H1 (cell line): ENCODE data around the gene KRTAP12-2. TPM values are rescaled to one million over a fixed set of nuclear protein-coding genes. Genes with fewer than 3 reads are reported as not detected.

Source experiments
- ATF3 ChIP-seq: IDR thresholded peaks from 2 replicates; pipeline ENCODE4 v1.6.1; 2011; ENCODE audit warnings: low read depth, mild to moderate bottlenecking, low read length; ENCODE audit not compliant: insufficient read depth
- KDM5A ChIP-seq: fragments of 200-600 bp; IDR thresholded peaks from 2 replicates; pipeline ENCODE4 v1.7.1; 2012; ENCODE audit warnings: mild to moderate bottlenecking, low read length, inconsistent platforms, mixed read lengths
- SIX5 ChIP-seq: IDR thresholded peaks from 2 replicates; pipeline ENCODE4 v1.6.1; 2011; ENCODE audit warnings: mild to moderate bottlenecking, low read depth, low read length
- SP1 ChIP-seq: IDR thresholded peaks from 2 replicates; pipeline ENCODE4 v1.6.1; 2011; ENCODE audit warnings: low read depth, low read length
- SUZ12 ChIP-seq: fragments of 200-600 bp; sonication (generic); IDR thresholded peaks from 2 replicates; pipeline ENCODE4 v1.6.1; 2012; ENCODE audit warnings: mild to moderate bottlenecking, inconsistent platforms, low read length, moderate library complexity, mixed read lengths
- TCF12 ChIP-seq: IDR thresholded peaks from 2 replicates; pipeline ENCODE4 v1.6.1; 2011; ENCODE audit warnings: low read depth, mild to moderate bottlenecking, low read length
- polyA plus RNA-seq, 7 experiments: library from polyadenylated mRNA; depleted of rRNA in 3 of 7; stranded (reverse) in 5 of 7; unstranded in 2 of 7; fragments of >200 nt in 5 of 7; fragments of 200-250 nt in 2 of 7; gene quantifications; 1 replicate in 5 of 7; 2 replicates in 1 of 7; 4 replicates in 1 of 7; pipeline versions ENCODE4 v1.2.1 to v1.2.3, GENCODE V29; 2011 to 2013; ENCODE audit warnings: missing spikeins in 2 of 7, mixed read lengths in 2 of 7
- total RNA-seq: library from RNA; stranded (reverse); fragmentation: NEBNext Ultra II Directional; extraction: Animal tissue kit (Norgen Biotek cat#: 25700); gene quantifications from 2 replicates; pipeline ENCODE4 v1.2.1, GENCODE V29; 2021
- TF ChIP-seq, protein P1 (sequence below): fragments of 300-600 bp; sonication (generic); IDR thresholded peaks from 2 replicates; pipeline ENCODE4 v1.7.1; 2012; ENCODE audit warnings: low read length, moderate library complexity, mild to moderate bottlenecking, inconsistent platforms; ENCODE audit not compliant: insufficient replicate concordance
- TF ChIP-seq, protein P2 (sequence below): IDR thresholded peaks from 2 replicates; pipeline ENCODE4 v1.6.1; 2011; ENCODE audit warnings: low read length, improper control_type of control experiment

KRTAP12-2 gene
- total and polyA plus RNA-seq, 2 of the 8 experiments (the other 6 are each of a cell fraction or from before 2014, with no cell fraction given), result 0.50 TPM; not detected in 1

GRCh38 chr21:44657635-44658540 is 8.8 kb downstream of the KRTAP12-2 start, which contains the start of gene KRTAP12-3 (continued):
- TF ChIP-seq SUZ12 (no peak), TCF12 (no peak), SIX5 (no peak), KDM5A (no peak), SP1 (no peak), ATF3 (no peak)
- TF ChIP-seq, protein P1, sequence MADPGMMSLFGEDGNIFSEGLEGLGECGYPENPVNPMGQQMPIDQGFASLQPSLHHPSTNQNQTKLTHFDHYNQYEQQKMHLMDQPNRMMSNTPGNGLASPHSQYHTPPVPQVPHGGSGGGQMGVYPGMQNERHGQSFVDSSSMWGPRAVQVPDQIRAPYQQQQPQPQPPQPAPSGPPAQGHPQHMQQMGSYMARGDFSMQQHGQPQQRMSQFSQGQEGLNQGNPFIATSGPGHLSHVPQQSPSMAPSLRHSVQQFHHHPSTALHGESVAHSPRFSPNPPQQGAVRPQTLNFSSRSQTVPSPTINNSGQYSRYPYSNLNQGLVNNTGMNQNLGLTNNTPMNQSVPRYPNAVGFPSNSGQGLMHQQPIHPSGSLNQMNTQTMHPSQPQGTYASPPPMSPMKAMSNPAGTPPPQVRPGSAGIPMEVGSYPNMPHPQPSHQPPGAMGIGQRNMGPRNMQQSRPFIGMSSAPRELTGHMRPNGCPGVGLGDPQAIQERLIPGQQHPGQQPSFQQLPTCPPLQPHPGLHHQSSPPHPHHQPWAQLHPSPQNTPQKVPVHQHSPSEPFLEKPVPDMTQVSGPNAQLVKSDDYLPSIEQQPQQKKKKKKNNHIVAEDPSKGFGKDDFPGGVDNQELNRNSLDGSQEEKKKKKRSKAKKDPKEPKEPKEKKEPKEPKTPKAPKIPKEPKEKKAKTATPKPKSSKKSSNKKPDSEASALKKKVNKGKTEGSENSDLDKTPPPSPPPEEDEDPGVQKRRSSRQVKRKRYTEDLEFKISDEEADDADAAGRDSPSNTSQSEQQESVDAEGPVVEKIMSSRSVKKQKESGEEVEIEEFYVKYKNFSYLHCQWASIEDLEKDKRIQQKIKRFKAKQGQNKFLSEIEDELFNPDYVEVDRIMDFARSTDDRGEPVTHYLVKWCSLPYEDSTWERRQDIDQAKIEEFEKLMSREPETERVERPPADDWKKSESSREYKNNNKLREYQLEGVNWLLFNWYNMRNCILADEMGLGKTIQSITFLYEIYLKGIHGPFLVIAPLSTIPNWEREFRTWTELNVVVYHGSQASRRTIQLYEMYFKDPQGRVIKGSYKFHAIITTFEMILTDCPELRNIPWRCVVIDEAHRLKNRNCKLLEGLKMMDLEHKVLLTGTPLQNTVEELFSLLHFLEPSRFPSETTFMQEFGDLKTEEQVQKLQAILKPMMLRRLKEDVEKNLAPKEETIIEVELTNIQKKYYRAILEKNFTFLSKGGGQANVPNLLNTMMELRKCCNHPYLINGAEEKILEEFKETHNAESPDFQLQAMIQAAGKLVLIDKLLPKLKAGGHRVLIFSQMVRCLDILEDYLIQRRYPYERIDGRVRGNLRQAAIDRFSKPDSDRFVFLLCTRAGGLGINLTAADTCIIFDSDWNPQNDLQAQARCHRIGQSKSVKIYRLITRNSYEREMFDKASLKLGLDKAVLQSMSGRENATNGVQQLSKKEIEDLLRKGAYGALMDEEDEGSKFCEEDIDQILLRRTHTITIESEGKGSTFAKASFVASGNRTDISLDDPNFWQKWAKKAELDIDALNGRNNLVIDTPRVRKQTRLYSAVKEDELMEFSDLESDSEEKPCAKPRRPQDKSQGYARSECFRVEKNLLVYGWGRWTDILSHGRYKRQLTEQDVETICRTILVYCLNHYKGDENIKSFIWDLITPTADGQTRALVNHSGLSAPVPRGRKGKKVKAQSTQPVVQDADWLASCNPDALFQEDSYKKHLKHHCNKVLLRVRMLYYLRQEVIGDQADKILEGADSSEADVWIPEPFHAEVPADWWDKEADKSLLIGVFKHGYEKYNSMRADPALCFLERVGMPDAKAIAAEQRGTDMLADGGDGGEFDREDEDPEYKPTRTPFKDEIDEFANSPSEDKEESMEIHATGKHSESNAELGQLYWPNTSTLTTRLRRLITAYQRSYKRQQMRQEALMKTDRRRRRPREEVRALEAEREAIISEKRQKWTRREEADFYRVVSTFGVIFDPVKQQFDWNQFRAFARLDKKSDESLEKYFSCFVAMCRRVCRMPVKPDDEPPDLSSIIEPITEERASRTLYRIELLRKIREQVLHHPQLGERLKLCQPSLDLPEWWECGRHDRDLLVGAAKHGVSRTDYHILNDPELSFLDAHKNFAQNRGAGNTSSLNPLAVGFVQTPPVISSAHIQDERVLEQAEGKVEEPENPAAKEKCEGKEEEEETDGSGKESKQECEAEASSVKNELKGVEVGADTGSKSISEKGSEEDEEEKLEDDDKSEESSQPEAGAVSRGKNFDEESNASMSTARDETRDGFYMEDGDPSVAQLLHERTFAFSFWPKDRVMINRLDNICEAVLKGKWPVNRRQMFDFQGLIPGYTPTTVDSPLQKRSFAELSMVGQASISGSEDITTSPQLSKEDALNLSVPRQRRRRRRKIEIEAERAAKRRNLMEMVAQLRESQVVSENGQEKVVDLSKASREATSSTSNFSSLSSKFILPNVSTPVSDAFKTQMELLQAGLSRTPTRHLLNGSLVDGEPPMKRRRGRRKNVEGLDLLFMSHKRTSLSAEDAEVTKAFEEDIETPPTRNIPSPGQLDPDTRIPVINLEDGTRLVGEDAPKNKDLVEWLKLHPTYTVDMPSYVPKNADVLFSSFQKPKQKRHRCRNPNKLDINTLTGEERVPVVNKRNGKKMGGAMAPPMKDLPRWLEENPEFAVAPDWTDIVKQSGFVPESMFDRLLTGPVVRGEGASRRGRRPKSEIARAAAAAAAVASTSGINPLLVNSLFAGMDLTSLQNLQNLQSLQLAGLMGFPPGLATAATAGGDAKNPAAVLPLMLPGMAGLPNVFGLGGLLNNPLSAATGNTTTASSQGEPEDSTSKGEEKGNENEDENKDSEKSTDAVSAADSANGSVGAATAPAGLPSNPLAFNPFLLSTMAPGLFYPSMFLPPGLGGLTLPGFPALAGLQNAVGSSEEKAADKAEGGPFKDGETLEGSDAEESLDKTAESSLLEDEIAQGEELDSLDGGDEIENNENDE, result no peak
- TF ChIP-seq, protein P2, sequence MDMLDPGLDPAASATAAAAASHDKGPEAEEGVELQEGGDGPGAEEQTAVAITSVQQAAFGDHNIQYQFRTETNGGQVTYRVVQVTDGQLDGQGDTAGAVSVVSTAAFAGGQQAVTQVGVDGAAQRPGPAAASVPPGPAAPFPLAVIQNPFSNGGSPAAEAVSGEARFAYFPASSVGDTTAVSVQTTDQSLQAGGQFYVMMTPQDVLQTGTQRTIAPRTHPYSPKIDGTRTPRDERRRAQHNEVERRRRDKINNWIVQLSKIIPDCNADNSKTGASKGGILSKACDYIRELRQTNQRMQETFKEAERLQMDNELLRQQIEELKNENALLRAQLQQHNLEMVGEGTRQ, result no peak
